ENCODE measurements around the gene ATG16L2. TPM values are rescaled to one million over a fixed set of nuclear protein-coding genes. Genes with fewer than 3 reads are reported as not detected.
A peak's percentile ranks its signal among the peaks of the same experiment; 100 is the strongest.

Gene ATG16L2
- total and polyA plus RNA-seq, 10 of the 15 experiments (the other 5 are each of a cell fraction or from before 2014, with no cell fraction given) = 1.9 to 67.7 (median 30.4) TPM

GRCh38 chr11:72821221-72821919 lies 7.2 kb downstream of the ATG16L2 start:
- POLR2A ChIA-PET = no interaction called here
- H3K27me3 ChIP-seq (replicated peaks in 1 of 2; ENCODE audit: control insufficient read depth in 2 of 2, insufficient read depth in 2 of 2, low read length in 1 of 2) = no peaks in the 10 kb centered on the region
- no peak for DNase-seq (ENCODE audit: low read depth, low spot score)
- FAIRE-seq = no peak
- no peaks in the 10 kb centered on the region for H4K20me1 ChIP-seq (ENCODE audit: control insufficient read depth, insufficient read depth)
- TF ChIP-seq GABPA (IDR thresholded peaks at IDR 0.05; ENCODE audit: low read depth) (no peak), NFXL1 (IDR thresholded peaks at IDR 0.05; ENCODE audit: borderline replicate concordance) (no peak), EGR1 (IDR thresholded peaks at IDR 0.05; ENCODE audit: borderline replicate concordance in 1 of 2, low read depth in 2 of 2, low read length in 2 of 2) (0 out of 3 replicates have a peak, but pooled peaks of 1 of the 2 experiments have one; percentile 6)
- 66% methylated on average over 50 of the region's 50 CpGs for WGBS (ENCODE audit: insufficient coverage, insufficient replicate concordance, low lambda C conversion rate, missing lambda C conversion rate)
- intact Hi-C loops (cut with micrococcal nuclease; ENCODE audit: unreplicated experiment) = no loop called here
- peaks cover 4% of the 10 kb centered on the region for H3K79me2 ChIP-seq (ENCODE audit: control insufficient read depth, insufficient read depth, low read length)
- H3K27ac ChIP-seq (ENCODE audit: control insufficient read depth, insufficient read depth) = 0 out of 2 replicates have a peak overlapping the region, but pooled peaks have one; percentile 8
- peak overlapping the region; percentile 52; the same call in 1 of the 2 replicates for H3K4me3 ChIP-seq
- RAD21 ChIA-PET (ENCODE audit: unreplicated experiment) = no interaction called here
- H3K36me3 ChIP-seq (ENCODE audit: control insufficient read depth in 2 of 2, insufficient read depth in 2 of 2, low read length in 1 of 2) = peaks cover 12 to 26% of the 10 kb centered on the region in 2 experiments; a peak in 3 of 4 replicates
- H2AFZ ChIP-seq (ENCODE audit: control insufficient read depth, low read depth, low read length) = peak overlapping the region; percentile 48; the same call in 1 of the 2 replicates
- peaks cover 21% of the 10 kb centered on the region for H3K4me1 ChIP-seq (ENCODE audit: control insufficient read depth, insufficient read depth, low read length)
- H3K9me3 ChIP-seq (replicated peaks; ENCODE audit: control insufficient read depth, insufficient read depth, low read length) = no peaks in the 10 kb centered on the region; the same call in 2 of the 3 replicates
- H3K9ac ChIP-seq (ENCODE audit: control insufficient read depth, insufficient read depth, low read length) = peak overlapping the region; percentile 44; the same call in 1 of the 2 replicates
- no TSS peak for BruUV-seq (replicated peaks)
- in situ Hi-C loops (cut with MboI) = no loop called here
- SMC1A ChIA-PET (ENCODE audit: uncharacterized antibody, unreplicated experiment) = no interaction called here
- CTCF ChIA-PET = no interaction called here
- no peak for ATAC-seq
- peak overlapping the region; percentile 87 for H3K4me2 ChIP-seq (ENCODE audit: control insufficient read depth, insufficient read depth)
